Transverse colon (tissue), 4 donors: Measurements from ENCODE around the gene PAIP1. TPM values are rescaled to one million over a fixed set of nuclear protein-coding genes. Genes with fewer than 3 reads are reported as not detected.
"Not testable (repeated sequence)": the region's sequence is repeated elsewhere in the genome, so short reads cannot be mapped to it uniquely, and the experiment has no call there.

Source experiments
- DNase-seq: peaks from one replicate; pipeline ENCODE4 v3.0.0-alpha.2; 2019
- H3K27ac ChIP-seq, 4 donors: fragments of 200-600 bp; sonication (generic); 2 replicates each; pipeline ENCODE4 v1.5.1; 2016 to 2018; ENCODE audit warnings: inconsistent platforms in 4 of 4
- H3K27me3 ChIP-seq: fragments of 200-600 bp; sonication (generic); 2 replicates; pipeline ENCODE4 v1.5.1; 2017; ENCODE audit warnings: inconsistent platforms
- H3K36me3 ChIP-seq, 4 donors: fragments of 200-600 bp; sonication (generic); 2 replicates each; pipeline ENCODE4 v1.5.1; 2017 to 2019; ENCODE audit warnings: inconsistent platforms in 4 of 4
- H3K4me1 ChIP-seq, 4 donors: fragments of 200-600 bp; sonication (generic); 2 replicates each; pipeline ENCODE4 v1.5.1; 2017 to 2020; ENCODE audit warnings: inconsistent platforms in 4 of 4
- H3K4me3 ChIP-seq, 4 donors: fragments of 200-600 bp; sonication (generic); 1 replicate in 1 of 4; 2 replicates in 3 of 4; pipeline versions ENCODE4 v1.5.1 to v1.6.1; 2017 to 2019; ENCODE audit warnings: inconsistent platforms in 4 of 4
- H3K9me3 ChIP-seq, 2 donors: fragments of 200-600 bp; sonication (generic); 2 replicates each; pipeline ENCODE4 v1.5.1; 2017 to 2019; ENCODE audit warnings: inconsistent platforms in 2 of 2
- EP300 ChIP-seq: sonication (generic); formaldehyde crosslinking; IDR thresholded peaks from one replicate; pipeline ENCODE4 v1.6.1; 2017; ENCODE audit warnings: antibody characterized with exemption, low read depth
- POLR2A ChIP-seq: fragments of 450-650 bp; IDR thresholded peaks from one replicate; pipeline ENCODE4 v1.6.1; 2016; ENCODE audit warnings: antibody characterized with exemption, mild to moderate bottlenecking, moderate library complexity
- POLR2AphosphoS5 ChIP-seq, 3 donors: sonication (generic); formaldehyde crosslinking; IDR thresholded peaks; one replicate each; pipeline ENCODE4 v1.6.1; 2016; ENCODE audit warnings: antibody characterized with exemption in 3 of 3
- WGBS, 2 donors: methylation state at CpG; one replicate each; pipeline ENCODE4 v1.1.5; 2018; ENCODE audit warnings: low coverage in 1 of 2; 5-methylcytosine and 5-hydroxymethylcytosine counted together
- in situ Hi-C, 4 donors: fragments of 200-750 bp; cut with MboI; loops; one replicate each; pipeline versions ENCODE4 v1.15.0 to v1.15.1; 2017; ENCODE audit warnings: low sequenced_read_pairs in 3 of 4, low pct_ligation_motif_present in 1 of 4, low pct_unique_long_range_greater_than_20kb in 1 of 4
- intact Hi-C: fragments of 100-400 bp; cut with DNase I; formaldehyde crosslinking; loops from one replicate; pipeline ENCODE4 v1.15.1; 2023; ENCODE audit warnings: low total_unique reads
- total RNA-seq, 4 donors: library from RNA; depleted of rRNA; stranded (reverse); fragments of >200 nt; gene quantifications; one replicate each; pipeline ENCODE4 v1.1.0, GENCODE V29; 2016
- TF ChIP-seq, protein P1 (sequence below), 5 experiments: fragments of 200-600 bp in 3 of 5; fragments of 450-650 bp in 2 of 5; sonication (generic) in 3 of 5; IDR thresholded peaks; 1 replicate in 2 of 5; 2 replicates in 3 of 5; pipeline ENCODE4 v1.5.1; 2016 to 2017; ENCODE audit warnings: antibody characterized with exemption in 5 of 5, inconsistent platforms in 3 of 5, mild to moderate bottlenecking in 2 of 5, moderate library complexity in 1 of 5

PAIP1 gene
- total RNA-seq, 4 donors from 2014 or later, result 17.1 to 61.4 (median 46.3) TPM

DNA sequence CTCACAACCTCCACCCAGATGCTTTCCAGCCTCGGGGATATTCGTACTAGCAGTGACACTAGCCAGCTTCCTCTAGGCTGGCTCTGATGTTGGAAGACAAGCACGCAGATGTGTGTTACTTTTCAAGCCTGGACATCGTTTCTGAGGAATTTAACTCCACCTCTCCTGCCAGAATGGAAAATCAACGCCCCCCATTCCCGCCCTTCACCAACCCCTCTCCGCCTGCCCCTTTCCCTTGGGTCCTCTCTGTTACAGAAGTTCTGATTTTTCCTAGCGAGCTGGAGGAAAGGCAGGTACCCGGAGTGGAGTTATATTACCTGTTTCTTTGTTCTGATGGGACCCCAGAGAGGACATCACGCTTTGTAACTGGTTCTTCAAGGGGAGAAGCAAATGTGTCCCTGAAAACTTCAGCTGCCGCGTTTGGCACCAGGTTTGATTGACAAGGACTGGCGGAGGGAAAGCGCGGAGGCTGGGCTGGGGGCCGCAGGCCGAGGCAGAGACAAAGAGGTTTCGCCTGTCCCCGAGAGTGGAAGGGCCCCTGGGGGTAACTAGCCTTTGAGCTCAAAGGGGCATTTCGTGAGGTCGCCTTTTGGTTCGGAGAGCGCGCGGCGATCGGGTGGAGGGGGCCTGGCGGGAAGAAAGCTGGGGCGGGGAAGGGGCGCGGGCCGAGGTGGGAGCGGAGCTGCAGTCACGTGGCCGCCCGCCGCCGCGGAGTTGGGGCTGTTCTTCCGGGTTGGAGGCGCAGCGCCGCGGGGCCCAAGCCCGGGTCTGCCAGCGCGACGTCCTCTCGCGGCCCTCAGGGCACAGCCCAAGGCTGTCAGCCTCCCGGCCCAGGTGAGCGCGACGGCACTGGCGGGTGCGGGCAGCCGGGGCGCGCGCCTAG lies 45.8 kb upstream of the PAIP1 start, which contains the start of gene NNT:
TSS of gene NNT (plus strand) at position 720 of the 883 bp plus-strand sequence. CDS start 6,016 bp downstream, outside the sequence.
- intact Hi-C loops, result loop anchor here (10.0 kb wide), 1 partner anchor 48 kb away; the partner anchor contains the start of gene PAIP1
- no peaks in the 10 kb centered on the region for H3K9me3 ChIP-seq
- in situ Hi-C loops, result no loop called here

DNA sequence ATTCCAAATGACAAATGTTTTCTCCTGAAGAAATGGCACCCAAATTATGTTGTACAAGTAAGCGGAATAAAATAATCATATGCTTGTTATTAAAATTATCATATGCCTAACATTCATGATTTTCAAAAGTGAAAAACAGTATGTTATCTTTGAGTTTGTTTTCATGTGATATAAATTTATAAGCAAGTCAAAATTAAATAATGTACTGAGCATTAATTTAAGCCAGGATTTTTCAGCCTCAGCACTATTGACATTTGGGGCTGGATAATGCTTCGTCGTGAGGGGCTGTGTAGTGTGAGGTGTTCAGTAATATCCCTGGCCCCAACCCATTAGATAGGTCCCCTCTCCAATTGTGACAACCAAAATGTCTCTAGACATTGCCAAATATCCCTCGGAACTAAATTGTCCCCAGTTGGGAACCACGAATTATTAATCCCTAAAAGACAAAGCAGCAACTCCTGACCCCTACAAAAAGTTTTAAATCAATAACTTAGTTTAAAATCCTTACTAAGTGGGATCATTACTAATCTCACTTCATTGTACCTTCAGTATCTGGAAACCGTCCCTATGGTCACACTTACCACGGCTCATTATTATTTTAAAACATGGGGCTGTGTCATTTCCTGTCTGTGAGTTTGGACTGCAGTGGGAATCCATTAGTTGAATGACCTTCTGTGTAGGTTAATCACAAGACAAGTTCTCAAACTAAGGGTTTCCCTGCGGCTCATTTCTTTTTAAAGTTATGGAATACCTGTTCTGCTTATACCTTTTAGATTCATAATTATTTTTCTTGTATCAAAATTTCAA lies 44.8 kb upstream of the PAIP1 start:
- TF ChIP-seq POLR2AphosphoS5 (IDR thresholded peaks at IDR 0.05), result no peak
- TF ChIP-seq POLR2A, result no peak
- TF ChIP-seq, protein P1, sequence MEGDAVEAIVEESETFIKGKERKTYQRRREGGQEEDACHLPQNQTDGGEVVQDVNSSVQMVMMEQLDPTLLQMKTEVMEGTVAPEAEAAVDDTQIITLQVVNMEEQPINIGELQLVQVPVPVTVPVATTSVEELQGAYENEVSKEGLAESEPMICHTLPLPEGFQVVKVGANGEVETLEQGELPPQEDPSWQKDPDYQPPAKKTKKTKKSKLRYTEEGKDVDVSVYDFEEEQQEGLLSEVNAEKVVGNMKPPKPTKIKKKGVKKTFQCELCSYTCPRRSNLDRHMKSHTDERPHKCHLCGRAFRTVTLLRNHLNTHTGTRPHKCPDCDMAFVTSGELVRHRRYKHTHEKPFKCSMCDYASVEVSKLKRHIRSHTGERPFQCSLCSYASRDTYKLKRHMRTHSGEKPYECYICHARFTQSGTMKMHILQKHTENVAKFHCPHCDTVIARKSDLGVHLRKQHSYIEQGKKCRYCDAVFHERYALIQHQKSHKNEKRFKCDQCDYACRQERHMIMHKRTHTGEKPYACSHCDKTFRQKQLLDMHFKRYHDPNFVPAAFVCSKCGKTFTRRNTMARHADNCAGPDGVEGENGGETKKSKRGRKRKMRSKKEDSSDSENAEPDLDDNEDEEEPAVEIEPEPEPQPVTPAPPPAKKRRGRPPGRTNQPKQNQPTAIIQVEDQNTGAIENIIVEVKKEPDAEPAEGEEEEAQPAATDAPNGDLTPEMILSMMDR (IDR thresholded peaks at IDR 0.05), result no peak
- TF ChIP-seq EP300, result no peak
- H3K27me3 ChIP-seq, result no peaks in the 10 kb centered on the region
- H3K36me3 ChIP-seq, result no peaks in the 10 kb centered on the region
- H3K4me1 ChIP-seq, result peaks cover 0 to 27% (median 13%) of the 10 kb centered on the region in 4 donors
- intact Hi-C loops (loop anchor here (10.0 kb wide), 1 partner anchor 47 kb away; the partner anchor contains the start of gene PAIP1), in situ Hi-C loops (no loop called here)
- 47 to 61% methylated on average over 8 of the region's 8 CpGs for WGBS, 2 donors
- peak overlapping the region; percentile 88 to 93 (median 90) for H3K27ac ChIP-seq
- peak overlapping the region in 3 of 4 donors; percentile 78 to 92 (median 82) for H3K4me3 ChIP-seq
- no peaks in the 10 kb centered on the region for H3K9me3 ChIP-seq
- no peak for DNase-seq

More for the DNA sequence above, 45.8 kb upstream of the PAIP1 start, which contains the start of gene NNT:
- peak within 1 kb of the TSS; percentile 78 to 92 (median 81) for H3K4me3 ChIP-seq
- H3K27ac ChIP-seq, result peak within 1 kb of the TSS; percentile 88 to 93 (median 90)
- no peaks in the 10 kb centered on the region for H3K27me3 ChIP-seq
- no peaks in the 10 kb centered on the region for H3K36me3 ChIP-seq
- TF ChIP-seq POLR2A, result peak; percentile 25
- TF ChIP-seq POLR2AphosphoS5 (IDR thresholded peaks at IDR 0.05), result peak in 2 of 3 donors; percentile 57 to 77
- TF ChIP-seq, protein P1 (IDR thresholded peaks at IDR 0.05), result no peak
- WGBS, 2 donors, result 0% methylated on average over 4 to 26 of the region's 60 CpGs
- H3K4me1 ChIP-seq, result peaks cover 0 to 27% (median 13%) of the 10 kb centered on the region in 4 donors
- DNase-seq, result peak; percentile 84

DNA sequence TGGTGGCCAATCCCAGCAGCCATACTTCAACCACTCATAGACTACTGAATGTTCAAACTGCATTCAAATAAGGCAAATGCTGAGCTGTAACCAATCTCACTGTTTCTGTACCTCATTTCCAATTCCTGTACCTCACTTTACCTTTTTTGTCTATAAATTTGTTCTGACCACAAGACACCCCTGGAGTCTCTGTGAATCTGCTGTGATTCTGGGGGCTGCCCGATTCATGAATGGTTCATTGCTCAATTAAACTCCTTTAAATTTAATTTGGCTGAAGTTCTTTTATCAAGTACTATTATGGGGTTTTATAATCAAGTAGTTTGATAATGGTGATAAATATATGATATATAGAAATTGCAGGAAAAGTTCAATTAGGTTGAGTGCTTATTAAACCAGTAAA lies 42.0 kb upstream of the PAIP1 start:
- H3K27me3 ChIP-seq, H3K9me3 ChIP-seq, H3K36me3 ChIP-seq, H3K4me3 ChIP-seq, DNase-seq, H3K27ac ChIP-seq, intact Hi-C loops, in situ Hi-C loops: not testable (repeated sequence)
- WGBS, 2 donors, result 95 to 100% methylated on average over 1 of the region's 1 CpG
- peaks cover 0 to 19% (median 9%) of the 10 kb centered on the region in 4 donors for H3K4me1 ChIP-seq

DNA sequence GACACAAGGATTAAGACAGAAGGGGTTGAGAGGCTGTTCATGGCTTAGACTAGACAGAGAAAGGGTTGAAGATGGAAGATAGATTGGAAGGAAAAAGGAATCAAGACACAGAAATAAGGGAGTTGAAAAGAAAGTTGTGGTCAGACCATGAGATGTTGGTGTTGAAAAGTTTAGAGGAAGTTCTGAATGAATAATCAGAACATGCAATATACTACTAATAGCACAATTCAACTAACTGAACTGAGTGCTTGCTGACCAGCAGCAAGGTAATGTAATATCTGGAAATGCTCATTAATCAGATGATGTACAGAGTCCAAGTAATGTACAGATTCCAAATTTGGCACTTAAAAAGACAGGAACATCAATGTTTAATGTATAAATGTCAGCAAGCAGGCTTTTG lies 35.5 kb upstream of the PAIP1 start:
- no peaks in the 10 kb centered on the region for H3K27me3 ChIP-seq
- no peaks in the 10 kb centered on the region for H3K9me3 ChIP-seq
- intact Hi-C loops, result no loop called here
- TF ChIP-seq POLR2A (no peak), EP300 (no peak), POLR2AphosphoS5 (IDR thresholded peaks at IDR 0.05) (no peak)
- TF ChIP-seq, protein P1 (IDR thresholded peaks at IDR 0.05), result no peak
- H3K4me3 ChIP-seq, result no peak overlapping the region
- H3K36me3 ChIP-seq, result no peaks in the 10 kb centered on the region
- H3K27ac ChIP-seq, result no peak overlapping the region
- no peaks in the 10 kb centered on the region for H3K4me1 ChIP-seq
- in situ Hi-C loops, result no loop called here
- no peak for DNase-seq
